Activated T-helper 9 cell treated with anti-CD3 and anti-CD28 coated beads, Interleukin-2, amount 50 U/mL, for 16 hours (primary cell): ENCODE results near the gene HOXA4.

Source experiments
- DNase-seq: peaks from one replicate; pipeline ENCODE4 v3.0.0-alpha.2; 2020; ENCODE audit warnings: low read depth

The HOXA4 gene

GRCh38 chr7:27130540-27131389 lies at the start of gene HOXA4:
TSS of gene HOXA4 (minus strand) at chr7:27130757. CDS start at chr7:27130733, 24 bp downstream.
- peak; percentile 64 for DNase-seq

- peak; percentile 34 for DNase-seq
Observed at GRCh38 chr7:27179503-27180430, 49.2 kb upstream of the HOXA4 start.

GRCh38 chr7:27179030-27179429 lies 48.5 kb upstream of the HOXA4 start:
- no peak for DNase-seq

- DNase-seq, result no peak
Observed at GRCh38 chr7:27178366-27178765, 47.8 kb upstream of the HOXA4 start.

GRCh38 chr7:27177795-27178320 lies 47.3 kb upstream of the HOXA4 start:
- no peak for DNase-seq

- no peak for DNase-seq
Observed at GRCh38 chr7:27176962-27177794, 46.6 kb upstream of the HOXA4 start.

- DNase-seq, result no peak
Observed at GRCh38 chr7:27176524-27176845, 45.9 kb upstream of the HOXA4 start.

GRCh38 chr7:27175626-27176523 lies 45.3 kb upstream of the HOXA4 start:
- DNase-seq, result no peak

- DNase-seq, result no peak
Observed at GRCh38 chr7:27174874-27175625, 44.5 kb upstream of the HOXA4 start.

GRCh38 chr7:27173956-27174873 lies 43.7 kb upstream of the HOXA4 start, which contains the start of gene HOXA10:
TSS of gene HOXA10 (minus strand) at chr7:27174320. CDS start at chr7:27174306, 14 bp downstream.
- DNase-seq, result no peak

- no peak for DNase-seq
Observed at GRCh38 chr7:27173511-27173955, 43.0 kb upstream of the HOXA4 start.

GRCh38 chr7:27172823-27173510 lies 42.4 kb upstream of the HOXA4 start:
- DNase-seq, result no peak

- no peak for DNase-seq
Observed at GRCh38 chr7:27172315-27172774, 41.8 kb upstream of the HOXA4 start.

- no peak for DNase-seq
Observed at GRCh38 chr7:27171637-27172314, 41.2 kb upstream of the HOXA4 start.

- no peak for DNase-seq
Observed at GRCh38 chr7:27171325-27171636, 40.7 kb upstream of the HOXA4 start.

GRCh38 chr7:27170426-27171324 lies 40.1 kb upstream of the HOXA4 start:
- DNase-seq, result no peak
